Erythroblast (primary cell): ENCODE data around the gene AK5.

Source experiments
- GATA1 ChIP-seq: IDR thresholded peaks from 2 replicates; pipeline ENCODE4 v1.6.1; 2011; ENCODE audit warnings: low read depth, mild to moderate bottlenecking, control low read depth, low read length, moderate library complexity
- POLR2A ChIP-seq: IDR thresholded peaks from 2 replicates; pipeline ENCODE4 v1.6.1; 2011; ENCODE audit warnings: mild to moderate bottlenecking, low read length

- TF ChIP-seq POLR2A (no peak), GATA1 (no peak)
Measured at GRCh38 chr1:77316966-77317365, 35.1 kb downstream of the AK5 start.
